ENCODE data around the gene ZNF775. TPM values are rescaled to one million over a fixed set of nuclear protein-coding genes. Genes with fewer than 3 reads are reported as not detected.

ZNF775 gene
- total and polyA plus RNA-seq, 4 experiments from 2014 or later: 0.67 to 7.6 (median 4.9) TPM

DNA sequence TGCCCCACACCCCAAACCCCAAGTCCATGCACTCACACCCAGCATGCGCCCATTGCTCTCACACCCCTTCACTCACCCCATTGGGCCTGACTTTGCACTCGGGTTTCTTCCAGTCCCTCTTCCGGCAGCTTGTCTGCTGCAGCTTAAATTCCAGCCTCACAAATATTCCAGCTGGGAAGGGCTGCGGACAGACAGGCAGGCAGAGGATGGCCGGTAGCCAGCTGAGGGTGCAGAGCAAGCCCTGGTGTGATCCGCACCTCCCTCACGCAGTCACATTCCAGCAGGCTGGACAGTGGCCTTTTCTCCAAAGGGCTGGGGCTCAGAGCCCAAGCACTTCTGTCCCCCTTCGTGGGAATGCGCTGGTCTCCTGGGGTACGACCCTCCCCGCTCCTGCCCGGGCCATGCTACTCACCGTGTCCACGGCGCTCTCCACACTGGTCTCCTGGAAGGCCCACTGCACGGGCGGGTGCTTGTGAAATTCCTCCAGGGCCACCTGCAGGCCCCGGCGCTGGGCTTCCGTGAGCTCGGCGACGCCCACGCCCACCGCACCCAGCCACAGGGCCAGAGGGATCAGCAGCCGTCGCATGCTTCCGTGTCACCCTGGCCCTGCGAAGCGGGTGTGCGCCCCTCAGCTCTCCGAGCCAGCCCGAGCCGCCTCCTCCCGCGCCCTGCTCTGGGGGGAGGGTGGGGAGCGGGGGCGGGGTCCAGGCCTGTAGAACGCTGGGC is 38.9 kb upstream of the ZNF775 start:
- H3K36me3 Mint-ChIP-seq: peaks cover 11 to 19% of the 10 kb centered on the region in 2 donors
- H3K27me3 Mint-ChIP-seq: peaks cover 18 to 26% of the 10 kb centered on the region in 2 donors
- H3K27ac ChIP-seq (ENCODE audit: low read depth, low read length): no peak overlapping the region
- no peak for DNase-seq
- no peak overlapping the region for H3K4me3 ChIP-seq (ENCODE audit: low read length in 2 of 2)
- intact Hi-C loops (cut with micrococcal nuclease): no loop called here
- H3K4me3 Mint-ChIP-seq: no peak overlapping the region
- POLR2A ChIA-PET (ENCODE audit: partially characterized antibody): interaction anchor here (1.3 kb wide), 1 partner anchor 9 kb away, joined by 3 read pairs; no protein-coding TSS in a partner anchor
- H3K27ac Mint-ChIP-seq: no peak overlapping the region
- H3K27me3 ChIP-seq (ENCODE audit: insufficient read depth, low read length): peaks cover 5% of the 10 kb centered on the region
- peaks cover 0 to 6% (median 3%) of the 10 kb centered on the region in 4 donors for H3K4me1 Mint-ChIP-seq
- CTCF ChIA-PET (ENCODE audit: partially characterized antibody): no interaction called here
- H3K9me3 Mint-ChIP-seq: peaks cover 0 to 17% (median under 1%) of the 10 kb centered on the region in 8 donors
- no peaks in the 10 kb centered on the region for H3K9me3 ChIP-seq (ENCODE audit: control insufficient read depth in 1 of 2, low read length in 2 of 2)
- H3K4me1 ChIP-seq (ENCODE audit: insufficient read depth, low read length): no peaks in the 10 kb centered on the region
- H3K36me3 ChIP-seq (ENCODE audit: insufficient read depth, low read length): no peaks in the 10 kb centered on the region

DNA sequence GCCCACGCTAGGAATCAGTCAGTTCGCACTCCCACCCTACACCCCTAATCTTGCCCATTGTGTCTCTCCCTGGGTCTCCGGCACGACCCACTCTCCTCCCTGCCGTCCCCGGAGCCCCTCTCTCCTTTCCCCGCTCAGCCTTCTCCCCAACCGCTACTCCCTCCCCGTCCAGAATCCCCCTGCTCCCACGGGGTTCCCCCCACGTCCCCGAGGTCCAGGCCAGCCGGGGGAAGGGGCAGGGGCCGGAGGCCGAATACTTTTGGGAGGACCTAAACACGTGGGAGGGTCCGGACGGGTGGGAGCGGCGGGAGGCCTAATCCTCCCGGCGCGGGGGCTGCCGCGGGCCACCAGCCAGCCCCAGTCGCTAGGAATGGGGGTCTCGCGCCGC is 38.3 kb upstream of the ZNF775 start:
- Mint-ChIP-seq H3K4me1 (peaks cover 0 to 6% (median 3%) of the 10 kb centered on the region in 4 donors), H3K4me3 (no peak overlapping the region), H3K36me3 (peaks cover 9 to 19% of the 10 kb centered on the region in 2 donors), H3K27me3 (peaks cover 18 to 26% of the 10 kb centered on the region in 2 donors), H3K9me3 (peaks cover 0 to 17% (median under 1%) of the 10 kb centered on the region in 8 donors), H3K27ac (no peak overlapping the region)
- intact Hi-C loops (cut with micrococcal nuclease): no loop called here
- H3K36me3 ChIP-seq (ENCODE audit: insufficient read depth, low read length): no peaks in the 10 kb centered on the region
- H3K4me3 ChIP-seq (ENCODE audit: low read length in 2 of 2): no peak overlapping the region
- CTCF ChIA-PET (ENCODE audit: partially characterized antibody): no interaction called here
- H3K4me1 ChIP-seq (ENCODE audit: insufficient read depth, low read length): no peaks in the 10 kb centered on the region
- no peaks in the 10 kb centered on the region for H3K9me3 ChIP-seq (ENCODE audit: control insufficient read depth in 1 of 2, low read length in 2 of 2)
- DNase-seq: no peak
- peaks cover 5% of the 10 kb centered on the region for H3K27me3 ChIP-seq (ENCODE audit: insufficient read depth, low read length)
- POLR2A ChIA-PET (ENCODE audit: partially characterized antibody): interaction anchor here (1.3 kb wide), 1 partner anchor 9 kb away, joined by 3 read pairs; no protein-coding TSS in a partner anchor
- no peak overlapping the region for H3K27ac ChIP-seq (ENCODE audit: low read depth, low read length)

GRCh38 chr7:150341263-150342120 is 37.6 kb upstream of the ZNF775 start, which contains the start of gene RARRES2:
Gene RARRES2 (minus strand): TSS chr7:150341629. CDS start chr7:150340609, 1,020 bp downstream.
- Mint-ChIP-seq H3K4me1 (peaks cover 0 to 6% (median 3%) of the 10 kb centered on the region in 4 donors), H3K36me3 (peaks cover 7 to 13% of the 10 kb centered on the region in 2 donors), H3K4me3 (peak within 1 kb of the TSS in 1 of 8 donors; percentile 22), H3K27me3 (peaks cover 18 to 31% of the 10 kb centered on the region in 2 donors), H3K27ac (no peak within 1 kb of the TSS), H3K9me3 (peaks cover 0 to 17% (median under 1%) of the 10 kb centered on the region in 8 donors)
- CTCF ChIA-PET (ENCODE audit: partially characterized antibody): no interaction called here
- Histone ChIP-seq H3K4me1 (ENCODE audit: insufficient read depth, low read length) (no peaks in the 10 kb centered on the region), H3K27me3 (ENCODE audit: insufficient read depth, low read length) (peaks cover 5% of the 10 kb centered on the region), H3K9me3 (ENCODE audit: control insufficient read depth in 1 of 2, low read length in 2 of 2) (no peaks in the 10 kb centered on the region), H3K4me3 (ENCODE audit: low read length in 2 of 2) (no peak within 1 kb of the TSS), H3K27ac (ENCODE audit: low read depth, low read length) (no peak within 1 kb of the TSS), H3K36me3 (ENCODE audit: insufficient read depth, low read length) (no peaks in the 10 kb centered on the region)
- POLR2A ChIA-PET (ENCODE audit: partially characterized antibody): no interaction called here
- intact Hi-C loops (cut with micrococcal nuclease): no loop called here
- no peak for DNase-seq

- Mint-ChIP-seq H3K9me3 (peaks cover 0 to 17% (median under 1%) of the 10 kb centered on the region in 8 donors), H3K27ac (no peak overlapping the region), H3K27me3 (peaks cover 18 to 35% of the 10 kb centered on the region in 2 donors), H3K4me3 (peak overlapping the region in 1 of 8 donors; percentile 22), H3K4me1 (peaks cover 0 to 6% (median 3%) of the 10 kb centered on the region in 4 donors), H3K36me3 (peaks cover 7 to 13% of the 10 kb centered on the region in 2 donors)
- peaks cover 5% of the 10 kb centered on the region for H3K27me3 ChIP-seq (ENCODE audit: insufficient read depth, low read length)
- ChIA-PET CTCF (ENCODE audit: partially characterized antibody) (no interaction called here), POLR2A (ENCODE audit: partially characterized antibody) (no interaction called here)
- H3K4me1 ChIP-seq (ENCODE audit: insufficient read depth, low read length): no peaks in the 10 kb centered on the region
- no peaks in the 10 kb centered on the region for H3K36me3 ChIP-seq (ENCODE audit: insufficient read depth, low read length)
- H3K9me3 ChIP-seq (ENCODE audit: control insufficient read depth in 1 of 2, low read length in 2 of 2): no peaks in the 10 kb centered on the region
- intact Hi-C loops (cut with micrococcal nuclease): no loop called here
- no peak overlapping the region for H3K4me3 ChIP-seq (ENCODE audit: low read length in 2 of 2)
- no peak overlapping the region for H3K27ac ChIP-seq (ENCODE audit: low read depth, low read length)
- no peak for DNase-seq
Measured at GRCh38 chr7:150342121-150342408, 37.1 kb upstream of the ZNF775 start.

DNA sequence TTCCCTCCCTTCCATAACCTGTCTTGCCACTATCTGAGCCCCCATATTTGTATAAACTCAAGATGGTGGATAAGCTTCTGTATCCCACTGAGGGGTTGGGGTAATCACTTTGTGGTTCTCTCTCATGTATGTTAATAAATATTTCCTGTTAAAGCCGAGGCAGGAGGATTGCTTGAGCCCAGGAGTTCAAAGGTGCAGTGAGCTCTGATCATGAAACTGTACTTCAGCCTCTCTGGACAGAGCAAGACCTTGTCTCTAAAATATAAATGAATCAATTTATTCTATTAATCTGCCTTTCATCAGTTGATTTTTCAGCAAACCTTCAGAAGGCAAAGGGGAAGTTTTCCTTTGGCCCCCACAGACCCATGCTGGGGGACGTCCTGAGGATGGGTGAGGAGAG is 35.9 kb upstream of the ZNF775 start:
- POLR2A ChIA-PET (ENCODE audit: partially characterized antibody): no interaction called here
- no peak for DNase-seq
- H3K4me3 ChIP-seq (ENCODE audit: low read length in 2 of 2): no peak overlapping the region
- Mint-ChIP-seq H3K36me3 (peaks cover 4 to 6% of the 10 kb centered on the region in 2 donors), H3K4me1 (peaks cover 0 to 6% (median 3%) of the 10 kb centered on the region in 4 donors), H3K27ac (no peak overlapping the region), H3K9me3 (peaks cover 0 to 17% (median under 1%) of the 10 kb centered on the region in 8 donors), H3K4me3 (no peak overlapping the region), H3K27me3 (peaks cover 18 to 32% of the 10 kb centered on the region in 2 donors)
- no peak overlapping the region for H3K27ac ChIP-seq (ENCODE audit: low read depth, low read length)
- H3K36me3 ChIP-seq (ENCODE audit: insufficient read depth, low read length): no peaks in the 10 kb centered on the region
- no peaks in the 10 kb centered on the region for H3K4me1 ChIP-seq (ENCODE audit: insufficient read depth, low read length)
- no peaks in the 10 kb centered on the region for H3K9me3 ChIP-seq (ENCODE audit: control insufficient read depth in 1 of 2, low read length in 2 of 2)
- H3K27me3 ChIP-seq (ENCODE audit: insufficient read depth, low read length): peaks cover 5% of the 10 kb centered on the region
- intact Hi-C loops (cut with micrococcal nuclease): no loop called here
- CTCF ChIA-PET (ENCODE audit: partially characterized antibody): no interaction called here

DNA sequence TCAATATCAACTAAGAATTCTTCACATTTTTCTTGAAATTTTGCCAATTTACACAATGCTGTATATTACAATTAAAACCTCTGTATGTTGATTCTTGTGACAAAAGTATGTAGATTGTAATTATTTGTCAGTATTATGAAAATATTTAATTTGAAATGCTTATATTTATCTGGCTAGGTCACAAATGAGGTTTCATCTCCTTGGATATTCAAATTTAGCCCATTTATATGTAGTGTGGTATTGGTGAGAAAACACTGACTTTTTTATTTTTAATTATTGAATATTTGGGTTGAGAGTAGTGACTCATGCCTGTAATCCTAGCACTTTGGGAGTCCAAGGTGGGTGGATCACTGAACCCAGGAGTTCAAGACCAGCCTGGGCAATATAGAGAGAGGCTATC is 34.8 kb upstream of the ZNF775 start:
- Mint-ChIP-seq H3K27ac (no peak overlapping the region), H3K4me3 (no peak overlapping the region), H3K36me3 (peaks cover 1 to 6% of the 10 kb centered on the region in 2 donors), H3K27me3 (peaks cover 18 to 32% of the 10 kb centered on the region in 2 donors), H3K4me1 (peaks cover 0 to 6% (median 3%) of the 10 kb centered on the region in 4 donors), H3K9me3 (peaks cover 0 to 17% (median under 1%) of the 10 kb centered on the region in 8 donors)
- CTCF ChIA-PET (ENCODE audit: partially characterized antibody): interaction anchor here (1.0 to 1.6 kb wide), 2 partner anchors 9 to 11 kb away, joined by 3 to 4 read pairs; no protein-coding TSS in a partner anchor
- intact Hi-C loops (cut with micrococcal nuclease): no loop called here
- Histone ChIP-seq H3K4me1 (ENCODE audit: insufficient read depth, low read length) (no peaks in the 10 kb centered on the region), H3K36me3 (ENCODE audit: insufficient read depth, low read length) (no peaks in the 10 kb centered on the region), H3K9me3 (ENCODE audit: control insufficient read depth in 1 of 2, low read length in 2 of 2) (no peaks in the 10 kb centered on the region), H3K4me3 (ENCODE audit: low read length in 2 of 2) (no peak overlapping the region), H3K27me3 (ENCODE audit: insufficient read depth, low read length) (peaks cover 5% of the 10 kb centered on the region), H3K27ac (ENCODE audit: low read depth, low read length) (no peak overlapping the region)
- no peak for DNase-seq
- POLR2A ChIA-PET (ENCODE audit: partially characterized antibody): no interaction called here

DNA sequence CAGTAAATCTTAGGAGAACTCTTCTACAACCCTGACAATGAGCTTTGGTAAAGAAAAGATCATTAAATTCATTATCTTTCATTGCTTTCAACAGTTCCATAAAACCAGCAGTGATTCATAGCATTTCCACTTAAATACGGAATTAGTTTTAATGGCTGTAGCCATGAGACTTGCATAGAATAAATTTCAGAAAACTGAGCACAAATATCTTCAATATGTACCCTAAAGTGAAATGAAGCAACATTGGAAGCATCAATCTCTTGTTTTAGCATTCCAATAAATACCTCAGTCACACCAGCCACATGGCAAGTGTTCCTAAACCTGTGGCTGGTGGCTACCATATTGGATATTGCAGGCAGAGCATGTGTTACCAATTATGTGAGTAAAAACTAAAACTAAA is 34.1 kb upstream of the ZNF775 start:
- no peak overlapping the region for H3K27ac Mint-ChIP-seq
- Histone ChIP-seq H3K27ac (ENCODE audit: low read depth, low read length) (no peak overlapping the region), H3K4me3 (ENCODE audit: low read length in 2 of 2) (no peak overlapping the region), H3K4me1 (ENCODE audit: insufficient read depth, low read length) (no peaks in the 10 kb centered on the region), H3K9me3 (ENCODE audit: control insufficient read depth in 1 of 2, low read length in 2 of 2) (no peaks in the 10 kb centered on the region), H3K36me3 (ENCODE audit: insufficient read depth, low read length) (no peaks in the 10 kb centered on the region), H3K27me3 (ENCODE audit: insufficient read depth, low read length) (peaks cover 5% of the 10 kb centered on the region)
- no peak for DNase-seq
- POLR2A ChIA-PET (ENCODE audit: partially characterized antibody): no interaction called here
- no peak overlapping the region for H3K4me3 Mint-ChIP-seq
- CTCF ChIA-PET (ENCODE audit: partially characterized antibody): interaction anchor here (1.0 to 1.6 kb wide), 2 partner anchors 9 to 10 kb away, joined by 3 to 4 read pairs; no protein-coding TSS in a partner anchor
- H3K36me3 Mint-ChIP-seq: peaks cover 1 to 6% of the 10 kb centered on the region in 2 donors
- H3K9me3 Mint-ChIP-seq: peaks cover 0 to 17% (median under 1%) of the 10 kb centered on the region in 8 donors
- peaks cover 18 to 32% of the 10 kb centered on the region in 2 donors for H3K27me3 Mint-ChIP-seq
- H3K4me1 Mint-ChIP-seq: peaks cover 0 to 5% (median 1%) of the 10 kb centered on the region in 4 donors
- intact Hi-C loops (cut with micrococcal nuclease): no loop called here

Measured in CD4-positive, alpha-beta memory T cell (primary cell).